Nephron (organoid): ENCODE data around the gene PADI4.

Experiments
- H3K27ac Mint-ChIP-seq, 3 experiments: 2 replicates each; pipeline ENCODE4 v1.8.0; 2020; ENCODE audit warnings: mixed read lengths in 3 of 3, mild to moderate bottlenecking in 2 of 3, moderate library complexity in 1 of 3
- H3K27me3 Mint-ChIP-seq: 2 replicates; pipeline ENCODE4 v1.8.0; 2021; ENCODE audit warnings: low read depth, mild to moderate bottlenecking, moderate library complexity, mixed read lengths
- H3K36me3 Mint-ChIP-seq: 2 replicates; pipeline ENCODE4 v1.8.0; 2020; ENCODE audit warnings: low read depth, mixed read lengths
- H3K4me1 Mint-ChIP-seq: 2 replicates; pipeline ENCODE4 v1.8.0; 2020; ENCODE audit warnings: mixed read lengths
- H3K4me3 Mint-ChIP-seq, 3 experiments: 2 replicates each; pipeline ENCODE4 v1.8.0; 2020; ENCODE audit warnings: mild to moderate bottlenecking in 3 of 3, mixed read lengths in 3 of 3, moderate library complexity in 2 of 3
- H3K9me3 Mint-ChIP-seq: 2 replicates; pipeline ENCODE4 v1.8.0; 2020; ENCODE audit warnings: mixed read lengths
- CTCF ChIP-seq, 3 experiments: fragments of 200-600 bp; sonication (generic); IDR thresholded peaks; one replicate each; pipeline ENCODE4 v1.5.0; 2021; ENCODE audit warnings: antibody characterized with exemption in 3 of 3; ENCODE audit not compliant: unreplicated experiment in 3 of 3

The PADI4 gene

GRCh38 chr1:17351598-17352324 lies 43.8 kb downstream of the PADI4 start:
- Mint-ChIP-seq H3K4me3 (no peak overlapping the region), H3K9me3 (no peaks in the 10 kb centered on the region)
- no peak for TF ChIP-seq CTCF (IDR thresholded peaks at IDR 0.05; ENCODE audit: unreplicated experiment in 3 of 3)

GRCh38 chr1:17352419-17352909 lies 44.5 kb downstream of the PADI4 start:
- H3K36me3 Mint-ChIP-seq, result no peaks in the 10 kb centered on the region
- H3K27me3 Mint-ChIP-seq, result peaks cover 26% of the 10 kb centered on the region
- H3K4me3 Mint-ChIP-seq, result no peak overlapping the region
- no peak for TF ChIP-seq CTCF (IDR thresholded peaks at IDR 0.05; ENCODE audit: unreplicated experiment in 3 of 3)
- no peak overlapping the region for H3K27ac Mint-ChIP-seq
- no peaks in the 10 kb centered on the region for H3K9me3 Mint-ChIP-seq
- H3K4me1 Mint-ChIP-seq, result no peaks in the 10 kb centered on the region

More at GRCh38 chr1:17351598-17352324, 43.8 kb downstream of the PADI4 start:
- H3K27ac Mint-ChIP-seq, result no peak overlapping the region
- H3K27me3 Mint-ChIP-seq, result peaks cover 26% of the 10 kb centered on the region
- no peaks in the 10 kb centered on the region for H3K4me1 Mint-ChIP-seq
- H3K36me3 Mint-ChIP-seq, result no peaks in the 10 kb centered on the region

GRCh38 chr1:17355898-17356297 lies 47.9 kb downstream of the PADI4 start:
- no peak overlapping the region for H3K4me3 Mint-ChIP-seq
- H3K27me3 Mint-ChIP-seq, result peaks cover 19% of the 10 kb centered on the region
- H3K36me3 Mint-ChIP-seq, result no peaks in the 10 kb centered on the region
- H3K9me3 Mint-ChIP-seq, result no peaks in the 10 kb centered on the region
- H3K27ac Mint-ChIP-seq, result no peak overlapping the region
- no peak for TF ChIP-seq CTCF (IDR thresholded peaks at IDR 0.05; ENCODE audit: unreplicated experiment in 3 of 3)
- no peaks in the 10 kb centered on the region for H3K4me1 Mint-ChIP-seq

GRCh38 chr1:17356387-17357026 lies 48.5 kb downstream of the PADI4 start:
- Mint-ChIP-seq H3K9me3 (no peaks in the 10 kb centered on the region), H3K27ac (no peak overlapping the region), H3K4me1 (no peaks in the 10 kb centered on the region), H3K27me3 (peaks cover 17% of the 10 kb centered on the region), H3K36me3 (no peaks in the 10 kb centered on the region), H3K4me3 (no peak overlapping the region)
- no peak for TF ChIP-seq CTCF (IDR thresholded peaks at IDR 0.05; ENCODE audit: unreplicated experiment in 3 of 3)

GRCh38 chr1:17358557-17358956 lies 50.6 kb downstream of the PADI4 start:
- Mint-ChIP-seq H3K27ac (no peak overlapping the region), H3K4me3 (no peak overlapping the region), H3K27me3 (peaks cover 7% of the 10 kb centered on the region), H3K36me3 (no peaks in the 10 kb centered on the region), H3K4me1 (no peaks in the 10 kb centered on the region), H3K9me3 (no peaks in the 10 kb centered on the region)
- no peak for TF ChIP-seq CTCF (IDR thresholded peaks at IDR 0.05; ENCODE audit: unreplicated experiment in 3 of 3)
